Neutrophil (primary cell): Measurements from ENCODE around the gene FOSL1.

ENCODE experiments used
- H3K27ac ChIP-seq: fragments of 200-600 bp; sonication (generic); 2 replicates; pipeline ENCODE4 v1.5.1; 2016; ENCODE audit warnings: mild to moderate bottlenecking, moderate library complexity
- H3K27me3 ChIP-seq: fragments of 200-600 bp; sonication (generic); 2 replicates; pipeline ENCODE4 v1.6.0; 2016; ENCODE audit warnings: mild to moderate bottlenecking
- H3K36me3 ChIP-seq: fragments of 200-600 bp; sonication (generic); 2 replicates; pipeline ENCODE4 v1.5.1; 2017
- H3K4me1 ChIP-seq, 2 experiments: fragments of 200-600 bp in 1 of 2; sonication (generic) in 1 of 2; 1 replicate in 1 of 2; 2 replicates in 1 of 2; pipeline versions ENCODE4 v1.5.1 to v1.6.1; 2013 to 2016; ENCODE audit warnings: low read depth in 1 of 2, low read length in 1 of 2, mild to moderate bottlenecking in 1 of 2, moderate library complexity in 1 of 2; ENCODE audit not compliant: control insufficient read depth in 1 of 2, insufficient read depth in 1 of 2
- H3K4me3 ChIP-seq, 2 experiments: fragments of 200-600 bp in 1 of 2; sonication (generic) in 1 of 2; 1 replicate in 1 of 2; 2 replicates in 1 of 2; pipeline ENCODE4 v1.5.1; 2013 to 2016; ENCODE audit warnings: low read depth in 1 of 2, low read length in 1 of 2, mild to moderate bottlenecking in 1 of 2, moderate library complexity in 1 of 2
- H3K9me3 ChIP-seq: fragments of 200-600 bp; sonication (generic); 2 replicates; pipeline ENCODE4 v1.5.1; 2016
- TF ChIP-seq, protein P1 (sequence below): fragments of 200-600 bp; sonication (generic); IDR thresholded peaks from 2 replicates; pipeline ENCODE4 v1.5.1; 2016; ENCODE audit warnings: antibody characterized with exemption

Gene FOSL1

DNA sequence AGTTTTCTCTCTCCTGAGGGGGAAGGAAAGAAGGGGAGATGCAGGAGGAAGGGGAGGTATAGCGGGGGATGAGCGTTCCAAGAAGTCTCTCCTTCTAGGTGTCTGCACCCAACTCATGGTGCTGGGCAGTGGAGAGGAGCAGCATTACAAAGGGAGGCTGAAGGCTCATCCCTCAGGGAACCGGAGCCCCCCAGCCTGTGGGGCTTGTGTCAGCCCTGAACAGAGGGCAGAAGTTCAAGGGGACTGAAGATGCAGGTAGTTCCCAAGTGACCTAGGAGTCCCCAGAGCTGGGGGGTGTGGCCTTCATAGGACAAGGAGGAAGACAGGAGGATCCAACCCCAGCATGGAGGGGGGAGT, 16.9 kb upstream of the FOSL1 start:
- peaks cover 14% of the 10 kb centered on the region for H3K36me3 ChIP-seq
- no peaks in the 10 kb centered on the region for H3K27me3 ChIP-seq
- H3K4me1 ChIP-seq = peaks cover 48 to 57% of the 10 kb centered on the region in 2 experiments
- H3K4me3 ChIP-seq = no peak overlapping the region
- no peak overlapping the region for H3K27ac ChIP-seq
- TF ChIP-seq, protein P1, sequence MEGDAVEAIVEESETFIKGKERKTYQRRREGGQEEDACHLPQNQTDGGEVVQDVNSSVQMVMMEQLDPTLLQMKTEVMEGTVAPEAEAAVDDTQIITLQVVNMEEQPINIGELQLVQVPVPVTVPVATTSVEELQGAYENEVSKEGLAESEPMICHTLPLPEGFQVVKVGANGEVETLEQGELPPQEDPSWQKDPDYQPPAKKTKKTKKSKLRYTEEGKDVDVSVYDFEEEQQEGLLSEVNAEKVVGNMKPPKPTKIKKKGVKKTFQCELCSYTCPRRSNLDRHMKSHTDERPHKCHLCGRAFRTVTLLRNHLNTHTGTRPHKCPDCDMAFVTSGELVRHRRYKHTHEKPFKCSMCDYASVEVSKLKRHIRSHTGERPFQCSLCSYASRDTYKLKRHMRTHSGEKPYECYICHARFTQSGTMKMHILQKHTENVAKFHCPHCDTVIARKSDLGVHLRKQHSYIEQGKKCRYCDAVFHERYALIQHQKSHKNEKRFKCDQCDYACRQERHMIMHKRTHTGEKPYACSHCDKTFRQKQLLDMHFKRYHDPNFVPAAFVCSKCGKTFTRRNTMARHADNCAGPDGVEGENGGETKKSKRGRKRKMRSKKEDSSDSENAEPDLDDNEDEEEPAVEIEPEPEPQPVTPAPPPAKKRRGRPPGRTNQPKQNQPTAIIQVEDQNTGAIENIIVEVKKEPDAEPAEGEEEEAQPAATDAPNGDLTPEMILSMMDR = no peak
- H3K9me3 ChIP-seq = no peaks in the 10 kb centered on the region

DNA sequence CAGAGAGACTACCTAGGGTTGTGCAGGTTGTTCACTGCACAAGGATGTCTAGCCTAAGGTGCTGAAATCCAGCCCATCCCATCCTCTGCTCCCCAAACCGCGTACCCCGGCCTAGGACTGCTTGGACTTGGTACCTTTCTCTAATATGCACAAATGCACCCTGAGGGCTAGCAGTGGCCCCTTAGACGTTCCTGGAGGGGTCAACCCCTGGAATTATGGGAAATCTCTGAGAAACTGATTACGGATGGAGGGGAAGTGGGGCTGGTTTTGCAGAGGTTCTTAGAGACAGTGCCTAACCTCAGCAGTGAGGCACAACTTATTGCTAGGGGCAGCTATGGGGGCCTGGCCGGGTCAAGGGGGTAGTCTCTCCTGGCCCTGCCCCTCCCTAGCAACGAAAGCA, 16.2 kb upstream of the FOSL1 start:
- peaks cover 48 to 57% of the 10 kb centered on the region in 2 experiments for H3K4me1 ChIP-seq
- H3K27ac ChIP-seq = peak overlapping the region; percentile 61
- TF ChIP-seq, protein P1 = no peak

DNA sequence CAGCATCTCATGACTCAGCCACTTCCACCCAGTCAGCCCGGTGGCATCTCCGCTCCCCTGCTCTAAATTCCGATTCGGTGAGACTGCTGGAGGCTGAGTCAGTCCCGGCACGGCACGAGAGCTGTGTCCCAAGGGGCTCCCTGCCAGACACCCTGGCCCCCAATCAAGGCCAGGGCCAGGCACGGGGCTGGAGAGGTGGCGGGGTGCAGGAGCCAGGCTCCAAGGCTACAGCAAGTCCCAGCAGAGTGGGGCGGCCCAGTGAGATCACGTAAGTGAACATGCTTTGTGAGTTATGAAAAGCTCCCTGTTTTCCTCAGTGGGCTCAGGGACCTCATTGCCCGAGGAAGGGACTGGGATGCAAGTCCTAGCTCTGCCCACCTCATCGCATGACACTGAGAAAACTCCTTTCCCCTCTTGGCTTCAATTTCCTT, 15.6 kb upstream of the FOSL1 start:
- H3K9me3 ChIP-seq = no peaks in the 10 kb centered on the region
- H3K4me3 ChIP-seq = peak overlapping the region in 1 of 2 experiments; percentile 10
- H3K27me3 ChIP-seq = no peaks in the 10 kb centered on the region
- TF ChIP-seq, protein P1 = no peak
- H3K4me1 ChIP-seq = peaks cover 46 to 54% of the 10 kb centered on the region in 2 experiments
- peak overlapping the region; percentile 61 for H3K27ac ChIP-seq
- H3K36me3 ChIP-seq = peaks cover 12% of the 10 kb centered on the region

More for the DNA sequence above, 16.2 kb upstream of the FOSL1 start:
- Histone ChIP-seq H3K4me3 (no peak overlapping the region), H3K36me3 (peaks cover 12% of the 10 kb centered on the region), H3K9me3 (no peaks in the 10 kb centered on the region), H3K27me3 (no peaks in the 10 kb centered on the region)

DNA sequence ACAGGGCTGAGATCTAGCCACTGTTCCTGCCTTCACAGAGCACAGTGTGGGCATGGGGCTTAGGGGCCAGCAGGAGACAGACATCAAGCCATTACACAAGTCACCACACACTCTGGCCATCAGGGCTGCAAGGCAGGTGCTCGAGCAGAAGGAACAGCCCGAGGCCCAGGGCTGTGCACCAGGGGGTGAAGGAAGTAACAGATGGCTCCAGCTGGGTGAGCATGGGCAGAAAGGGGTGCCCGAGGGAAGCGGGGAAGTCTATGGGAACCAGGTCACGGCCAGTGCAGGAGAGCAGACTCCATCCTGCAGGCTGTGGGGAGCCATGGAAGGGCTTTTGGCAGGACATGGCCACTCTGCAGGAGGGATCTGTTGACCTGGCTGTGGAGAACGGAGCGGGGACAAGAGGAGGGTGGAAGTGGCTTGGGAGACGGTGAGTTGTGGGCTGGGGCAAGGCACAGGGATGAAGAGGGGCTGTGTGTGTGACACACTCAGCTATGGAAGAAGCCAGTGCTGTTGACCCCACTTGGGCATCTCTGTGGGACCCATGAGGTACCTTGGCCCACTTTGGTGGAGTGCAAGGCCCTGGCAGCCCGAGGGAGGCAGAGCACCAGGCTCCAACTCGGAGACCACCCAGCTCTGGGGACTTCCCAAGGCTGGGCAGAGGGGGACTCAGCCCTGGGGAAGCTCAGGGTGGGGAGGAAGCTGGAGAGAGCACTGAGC, 15.1 kb upstream of the FOSL1 start:
- Histone ChIP-seq H3K36me3 (peaks cover 12% of the 10 kb centered on the region), H3K9me3 (no peaks in the 10 kb centered on the region), H3K4me3 (peak overlapping the region in 1 of 2 experiments; percentile 10), H3K27me3 (no peaks in the 10 kb centered on the region), H3K27ac (peak overlapping the region; percentile 61), H3K4me1 (peaks cover 40 to 48% of the 10 kb centered on the region in 2 experiments)
- TF ChIP-seq, protein P1 = no peak

DNA sequence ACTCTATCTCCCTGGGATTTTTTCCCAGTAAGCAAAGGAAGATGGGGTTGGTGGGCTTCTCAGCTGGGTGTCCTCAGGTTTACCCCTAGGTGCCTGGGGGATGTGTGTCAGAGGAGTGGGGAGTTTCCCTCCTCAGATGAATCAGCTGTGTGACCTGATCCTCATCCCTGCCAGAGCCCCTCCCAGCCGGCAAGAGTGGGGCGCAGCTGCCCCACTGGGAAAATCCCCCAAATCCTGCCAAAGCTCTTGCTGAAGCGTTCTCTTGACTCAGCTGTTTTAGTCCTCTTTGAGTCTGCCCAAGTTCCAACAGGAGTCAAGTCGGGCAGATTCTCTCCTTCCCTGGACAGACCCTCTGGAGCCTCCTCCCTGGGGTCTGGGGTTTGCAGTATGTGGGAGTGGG, 12.7 kb upstream of the FOSL1 start:
- no peak overlapping the region for H3K4me3 ChIP-seq
- H3K36me3 ChIP-seq = peaks cover 12% of the 10 kb centered on the region
- H3K4me1 ChIP-seq = peaks cover 28 to 32% of the 10 kb centered on the region in 2 experiments
- no peaks in the 10 kb centered on the region for H3K9me3 ChIP-seq
- no peak overlapping the region for H3K27ac ChIP-seq
- TF ChIP-seq, protein P1 = no peak
- no peaks in the 10 kb centered on the region for H3K27me3 ChIP-seq
